ENCODE results near the gene ZNF511.

Gene ZNF511

GRCh38 chr10:133311570-133311969 lies 2.9 kb downstream of the ZNF511 start:
- TF ChIP-seq CTCF (IDR thresholded peaks at IDR 0.05; ENCODE audit: control extremely low read depth, extremely low read depth, low read depth, missing control alignments) = no peak
- ChIA-PET POLR2A (no interaction called here), CTCF (no interaction called here)
- no peak for DNase-seq (ENCODE audit: extremely low spot score)

- no peak for DNase-seq (ENCODE audit: extremely low spot score)
- ChIA-PET CTCF (interaction anchor here (4.2 kb wide), 1 partner anchor 16 kb away, joined by 44 read pairs; no protein-coding TSS in a partner anchor), POLR2A (no interaction called here)
- TF ChIP-seq CTCF (IDR thresholded peaks at IDR 0.05; ENCODE audit: control extremely low read depth, extremely low read depth, low read depth, missing control alignments) = no peak
These were observed 3.5 kb downstream of the ZNF511 start for GRCh38 chr10:133312016-133312768.

- ChIA-PET CTCF (interaction anchor here (1.2 to 4.2 kb wide), 3 partner anchors 11 to 77 kb away, joined by 3 to 44 read pairs (median 13); no protein-coding TSS in a partner anchor), POLR2A (no interaction called here)
- TF ChIP-seq CTCF (IDR thresholded peaks at IDR 0.05; ENCODE audit: control extremely low read depth, extremely low read depth, low read depth, missing control alignments) = no peak
- DNase-seq (ENCODE audit: extremely low spot score) = no peak
These were observed 4.0 kb downstream of the ZNF511 start for GRCh38 chr10:133312769-133313145.

- DNase-seq (ENCODE audit: extremely low spot score) = no peak
- ChIA-PET POLR2A (no interaction called here), CTCF (interaction anchor here (1.0 to 4.2 kb wide), 5 partner anchors 9 to 77 kb away, joined by 3 to 44 read pairs (median 4); no protein-coding TSS in a partner anchor)
- no peak for TF ChIP-seq CTCF (IDR thresholded peaks at IDR 0.05; ENCODE audit: control extremely low read depth, extremely low read depth, low read depth, missing control alignments)
These were observed 4.5 kb downstream of the ZNF511 start for GRCh38 chr10:133313192-133313591.

GRCh38 chr10:133314911-133315310 lies 6.2 kb downstream of the ZNF511 start:
- DNase-seq (ENCODE audit: extremely low spot score) = no peak
- CTCF ChIA-PET = interaction anchor here (1.0 to 4.2 kb wide), 8 partner anchors 9 to 183 kb away, joined by 3 to 44 read pairs (median 5); no protein-coding TSS in a partner anchor
- TF ChIP-seq CTCF (IDR thresholded peaks at IDR 0.05; ENCODE audit: control extremely low read depth, extremely low read depth, low read depth, missing control alignments) = no peak
- POLR2A ChIA-PET = interaction anchor here (0.7 kb wide), 1 partner anchor 32 kb away, joined by 5 read pairs; no protein-coding TSS in a partner anchor

- POLR2A ChIA-PET = no interaction called here
- no peak for TF ChIP-seq CTCF (IDR thresholded peaks at IDR 0.05; ENCODE audit: control extremely low read depth, extremely low read depth, low read depth, missing control alignments)
- CTCF ChIA-PET = interaction anchor here (0.7 to 4.2 kb wide), 9 partner anchors 8 to 182 kb away, joined by 3 to 44 read pairs (median 3); no protein-coding TSS in a partner anchor
- no peak for DNase-seq (ENCODE audit: extremely low spot score)
These were observed 7.1 kb downstream of the ZNF511 start for GRCh38 chr10:133315847-133316246.
